Thoracic aorta (tissue), 2 donors: ENCODE data around the gene MTMR4. TPM values are rescaled to one million over a fixed set of nuclear protein-coding genes. Genes with fewer than 3 reads are reported as not detected.
"Not testable (repeated sequence)": the region's sequence is repeated elsewhere in the genome, so short reads cannot be mapped to it uniquely, and the experiment has no call there.

Source experiments
- ATAC-seq: fragments of 150-250 bp; one replicate; pipeline ENCODE4 v1.8.0; 2017; ENCODE audit warnings: low read depth; ENCODE audit not compliant: insufficient number of reproducible peaks, low FRiP score
- DNase-seq: peaks from one replicate; pipeline ENCODE4 v3.0.0-alpha.2; 2020; ENCODE audit warnings: low spot score
- H3K27ac ChIP-seq, 2 donors: fragments of 200-600 bp; sonication (generic); 1 replicate in 1 of 2; 2 replicates in 1 of 2; pipeline ENCODE4 v1.5.1; 2016; ENCODE audit warnings: mild to moderate bottlenecking in 2 of 2, moderate library complexity in 2 of 2
- H3K27me3 ChIP-seq: fragments of 200-600 bp; sonication (generic); replicated peaks from 2 replicates; pipeline ENCODE4 v1.6.0; 2016; ENCODE audit warnings: mild to moderate bottlenecking; ENCODE audit not compliant: insufficient read depth
- H3K36me3 ChIP-seq: fragments of 200-600 bp; sonication (generic); one replicate; pipeline ENCODE4 v1.5.1; 2016
- H3K4me1 ChIP-seq, 2 donors: fragments of 200-600 bp; sonication (generic); 1 replicate in 1 of 2; 2 replicates in 1 of 2; pipeline versions ENCODE4 v1.5.1 to v1.6.0; 2016; ENCODE audit warnings: low read depth in 2 of 2, mild to moderate bottlenecking in 1 of 2; ENCODE audit not compliant: control insufficient read depth in 1 of 2
- H3K4me3 ChIP-seq: fragments of 200-600 bp; sonication (generic); 2 replicates; pipeline ENCODE4 v1.5.1; 2016; ENCODE audit warnings: mild to moderate bottlenecking
- H3K9me3 ChIP-seq: fragments of 200-600 bp; sonication (generic); 2 replicates; pipeline ENCODE4 v1.5.1; 2016
- CTCF ChIP-seq: fragments of 200-600 bp; sonication (generic); IDR thresholded peaks from one replicate; pipeline ENCODE4 v1.5.1; 2019; ENCODE audit warnings: antibody characterized with exemption
- total RNA-seq, 2 donors: library from RNA; depleted of rRNA; stranded (reverse); fragments of >200 nt; gene quantifications; one replicate each; pipeline versions ENCODE4 v1.1.0 to v1.2.3, GENCODE V29; 2016

The MTMR4 gene
- total RNA-seq, 2 donors from 2014 or later = 31.7 to 55.4 TPM

DNA sequence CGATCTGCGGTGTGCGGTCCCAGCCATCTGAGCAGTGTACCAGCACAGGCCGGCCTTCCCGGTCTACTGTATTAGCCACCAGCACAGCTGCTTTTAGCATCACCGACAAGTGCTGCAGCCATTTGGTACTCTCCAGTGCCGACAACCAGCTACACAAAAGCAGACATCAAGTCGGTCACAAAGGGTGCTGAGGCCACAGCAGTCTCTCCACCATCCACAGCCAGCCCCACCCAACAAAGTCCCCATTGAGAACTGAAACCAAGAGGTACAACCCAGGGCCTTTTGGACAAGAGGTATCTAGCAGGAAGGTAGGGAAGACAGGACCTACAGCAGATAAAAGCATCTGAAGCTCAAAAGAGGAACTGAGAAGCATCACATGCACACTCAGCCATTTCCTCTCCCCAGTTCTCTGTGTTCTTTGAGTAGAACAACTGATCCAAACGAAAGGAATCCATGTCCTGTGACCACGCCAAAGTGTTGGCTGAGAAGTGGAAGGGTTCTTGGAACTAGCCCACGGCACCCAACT, 9.5 kb downstream of the MTMR4 start:
- no peak for ATAC-seq
- no peaks in the 10 kb centered on the region for H3K9me3 ChIP-seq
- no peak overlapping the region for H3K27ac ChIP-seq
- H3K27me3 ChIP-seq = no peaks in the 10 kb centered on the region
- DNase-seq = no peak
- no peak for TF ChIP-seq CTCF
- H3K36me3 ChIP-seq = peaks cover 66% of the 10 kb centered on the region
- no peak overlapping the region for H3K4me3 ChIP-seq
- no peaks in the 10 kb centered on the region for H3K4me1 ChIP-seq

DNA sequence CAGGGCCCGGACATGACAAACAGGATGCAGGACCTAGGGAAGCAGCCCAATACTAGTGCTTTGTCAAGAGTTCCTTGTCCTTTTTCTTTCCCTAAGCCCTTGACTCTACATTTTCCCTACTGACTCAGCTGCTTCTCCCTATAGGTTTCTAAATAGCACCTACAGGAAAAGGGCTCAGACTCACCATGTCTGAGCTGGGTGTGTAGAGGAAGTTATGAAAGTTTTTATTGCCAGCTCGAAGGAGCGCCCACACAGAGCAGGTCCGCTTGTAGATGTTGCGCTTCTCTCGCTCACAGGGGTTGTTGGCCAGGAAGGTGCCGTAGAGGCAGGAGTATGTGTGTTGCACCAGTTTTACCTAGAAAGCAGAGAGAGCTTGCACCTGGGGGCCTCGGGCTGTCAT, 10.6 kb downstream of the MTMR4 start:
- Histone ChIP-seq H3K27ac (no peak overlapping the region), H3K27me3 (no peaks in the 10 kb centered on the region), H3K4me3 (no peak overlapping the region), H3K4me1 (no peaks in the 10 kb centered on the region), H3K36me3 (peaks cover 67% of the 10 kb centered on the region), H3K9me3 (no peaks in the 10 kb centered on the region)
- DNase-seq (no peak), ATAC-seq (no peak)
- TF ChIP-seq CTCF = no peak

DNA sequence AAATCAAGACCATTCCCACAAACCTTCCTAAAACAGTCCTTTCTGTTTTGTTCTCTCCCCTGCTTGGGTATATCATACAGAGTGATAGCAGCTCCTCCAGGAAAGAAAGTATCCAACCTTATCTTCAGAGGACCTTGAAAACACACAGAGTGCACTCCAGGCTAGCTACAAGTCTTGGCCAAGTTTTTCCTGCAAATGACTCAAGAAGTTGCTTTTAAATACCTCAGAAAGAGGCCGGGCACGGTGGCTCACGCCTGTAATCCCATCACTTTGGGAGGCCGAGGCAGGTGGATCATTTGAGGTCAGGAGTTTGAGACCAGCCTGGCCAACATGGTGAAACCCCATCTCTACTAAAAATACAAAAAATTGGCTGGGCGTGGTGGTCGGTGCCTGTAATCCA, 11.3 kb downstream of the MTMR4 start:
- not testable (repeated sequence) for DNase-seq, H3K27ac ChIP-seq, H3K27me3 ChIP-seq, H3K4me3 ChIP-seq, ATAC-seq, H3K4me1 ChIP-seq, H3K9me3 ChIP-seq
- H3K36me3 ChIP-seq = peaks cover 63% of the 10 kb centered on the region

- no peak overlapping the region for H3K4me3 ChIP-seq
- H3K27me3 ChIP-seq = no peaks in the 10 kb centered on the region
- peaks cover 53% of the 10 kb centered on the region for H3K36me3 ChIP-seq
- H3K9me3 ChIP-seq = no peaks in the 10 kb centered on the region
- TF ChIP-seq CTCF = no peak
- no peak overlapping the region for H3K27ac ChIP-seq
- DNase-seq (no peak), ATAC-seq (no peak)
- no peaks in the 10 kb centered on the region for H3K4me1 ChIP-seq
Observed at GRCh38 chr17:58501451-58501850, 13.0 kb downstream of the MTMR4 start.

DNA sequence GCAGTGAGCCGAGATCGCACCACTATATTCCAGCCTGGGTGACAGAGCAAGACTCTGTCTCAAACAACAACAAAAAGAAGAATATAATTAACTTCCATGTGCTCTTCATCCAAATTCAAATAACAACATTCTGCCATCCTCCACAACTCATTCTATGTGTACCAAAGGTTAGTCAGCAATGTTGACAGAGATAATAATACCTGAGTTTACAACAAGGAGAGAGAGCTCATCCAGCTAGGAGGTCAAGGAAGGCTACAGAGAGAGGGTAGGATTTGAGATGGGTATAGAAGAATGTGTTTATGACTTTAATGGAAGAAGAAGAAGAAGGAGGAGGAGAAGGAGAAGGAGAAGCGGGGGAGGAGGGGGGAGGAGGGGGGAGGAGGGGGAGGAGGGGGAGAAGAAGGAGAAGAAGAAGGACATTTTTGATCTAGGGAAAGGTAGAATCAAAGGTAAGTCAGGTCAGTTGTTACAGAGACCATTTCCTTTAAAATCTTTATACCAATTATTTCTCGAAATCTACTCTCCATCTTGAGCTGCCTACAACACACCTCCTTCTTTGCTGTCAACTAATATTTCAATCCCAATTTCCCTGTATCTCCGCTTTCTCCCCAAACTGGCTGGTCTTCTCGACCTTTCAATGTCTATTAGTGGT, 16.1 kb downstream of the MTMR4 start:
- peaks cover 56% of the 10 kb centered on the region for H3K36me3 ChIP-seq
- no peaks in the 10 kb centered on the region for H3K9me3 ChIP-seq
- ATAC-seq = no peak
- H3K27ac ChIP-seq = no peak overlapping the region
- no peaks in the 10 kb centered on the region for H3K27me3 ChIP-seq
- no peak for DNase-seq
- no peak overlapping the region for H3K4me3 ChIP-seq
- no peak for TF ChIP-seq CTCF
- no peaks in the 10 kb centered on the region for H3K4me1 ChIP-seq

DNA sequence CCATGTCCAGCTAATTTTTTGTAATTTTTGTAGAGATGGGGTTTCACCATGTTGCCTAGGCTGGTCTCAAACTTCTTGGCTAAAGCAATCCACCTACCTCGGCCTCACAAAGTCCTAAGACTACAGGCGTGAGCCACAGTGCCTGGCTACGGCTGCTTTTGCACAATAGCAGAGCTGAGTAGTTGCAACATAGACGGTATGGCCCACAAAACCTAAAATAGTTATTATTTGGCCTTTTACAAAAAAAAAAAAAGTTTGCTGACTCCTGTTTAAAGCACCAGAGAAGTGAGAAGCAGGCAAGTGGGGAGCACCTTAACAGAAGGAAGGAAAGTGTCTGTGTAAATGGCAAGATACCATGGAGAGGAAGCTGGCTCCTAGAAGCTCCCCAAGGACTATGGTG, 20.9 kb downstream of the MTMR4 start:
- H3K27ac ChIP-seq = no peak overlapping the region
- no peak for TF ChIP-seq CTCF
- no peaks in the 10 kb centered on the region for H3K4me1 ChIP-seq
- H3K9me3 ChIP-seq = no peaks in the 10 kb centered on the region
- no peak for DNase-seq
- no peaks in the 10 kb centered on the region for H3K27me3 ChIP-seq
- ATAC-seq = no peak
- H3K36me3 ChIP-seq = peaks cover 67% of the 10 kb centered on the region
- no peak overlapping the region for H3K4me3 ChIP-seq
